Gastroesophageal sphincter (tissue), 4 donors: ENCODE measurements around the gene E2F1. TPM values are rescaled to one million over a fixed set of nuclear protein-coding genes. Genes with fewer than 3 reads are reported as not detected.

Experiments used
- ATAC-seq: fragments of 150-250 bp; one replicate; pipeline ENCODE4 v1.9.1; 2016; ENCODE audit warnings: mild to moderate bottlenecking, moderate library complexity
- H3K27ac ChIP-seq, 4 donors: fragments of 200-600 bp; sonication (generic) in 3 of 4; 1 replicate in 3 of 4; 2 replicates in 1 of 4; pipeline ENCODE4 v1.5.1; 2016 to 2019
- H3K27me3 ChIP-seq: fragments of 200-600 bp; sonication (generic); one replicate; pipeline ENCODE4 v1.5.1; 2019
- H3K36me3 ChIP-seq, 2 donors: fragments of 200-600 bp; sonication (generic); one replicate each; pipeline ENCODE4 v1.5.1; 2019; ENCODE audit warnings: control low read depth in 1 of 2
- H3K4me1 ChIP-seq, 3 donors: fragments of 200-600 bp; sonication (generic); 1 replicate in 2 of 3; 2 replicates in 1 of 3; pipeline ENCODE4 v1.5.1; 2016 to 2019; ENCODE audit warnings: control low read depth in 2 of 3
- H3K4me3 ChIP-seq, 2 donors: fragments of 200-600 bp; sonication (generic); one replicate each; pipeline ENCODE4 v1.5.1; 2019; ENCODE audit warnings: mild to moderate bottlenecking in 1 of 2, moderate library complexity in 1 of 2
- H3K9me3 ChIP-seq, 3 donors: fragments of 200-600 bp; sonication (generic); one replicate each; pipeline ENCODE4 v1.5.1; 2017 to 2019; ENCODE audit warnings: control low read depth in 2 of 3
- CTCF ChIP-seq, 4 experiments: fragments of 200-600 bp in 2 of 4; fragments of 450-650 bp in 2 of 4; sonication (generic) in 1 of 4; IDR thresholded peaks; one replicate each; pipeline ENCODE4 v1.5.1; 2017 to 2019; ENCODE audit warnings: antibody characterized with exemption in 4 of 4, mild to moderate bottlenecking in 2 of 4, moderate library complexity in 2 of 4
- EP300 ChIP-seq: sonication (generic); formaldehyde crosslinking; IDR thresholded peaks from one replicate; pipeline ENCODE4 v1.6.1; 2017; ENCODE audit warnings: antibody characterized with exemption, mild to moderate bottlenecking
- POLR2A ChIP-seq, 2 donors: fragments of 450-650 bp; IDR thresholded peaks; one replicate each; pipeline ENCODE4 v1.6.1; 2017; ENCODE audit warnings: antibody characterized with exemption in 2 of 2, mild to moderate bottlenecking in 2 of 2, moderate library complexity in 1 of 2
- POLR2AphosphoS5 ChIP-seq: sonication (generic); formaldehyde crosslinking; IDR thresholded peaks from one replicate; pipeline ENCODE4 v1.6.1; 2017; ENCODE audit warnings: antibody characterized with exemption
- WGBS, 2 donors: methylation state at CpG; one replicate each; pipeline ENCODE4 v1.1.5; 2018; ENCODE audit warnings: low coverage in 1 of 2; 5-methylcytosine and 5-hydroxymethylcytosine counted together
- total RNA-seq, 4 donors: library from RNA; depleted of rRNA; stranded (reverse); fragments of >200 nt; gene quantifications; one replicate each; pipeline ENCODE4 v1.1.0, GENCODE V29; 2016

The E2F1 gene
- total RNA-seq, 4 donors from 2014 or later, result 0.57 to 4.4 (median 1.5) TPM

GRCh38 chr20:33727115-33727479, 40.9 kb upstream of the E2F1 start:
- Histone ChIP-seq H3K9me3 (no peaks in the 10 kb centered on the region), H3K4me3 (no peak overlapping the region), H3K27ac (no peak overlapping the region), H3K4me1 (peaks cover 0 to 7% (median 0%) of the 10 kb centered on the region in 3 donors), H3K27me3 (no peaks in the 10 kb centered on the region), H3K36me3 (no peaks in the 10 kb centered on the region)
- WGBS, 2 donors, result 87 to 100% methylated on average over 1 to 5 of the region's 5 CpGs
- no peak for ATAC-seq
- TF ChIP-seq EP300 (no peak), POLR2A (IDR thresholded peaks at IDR 0.05) (no peak)

DNA sequence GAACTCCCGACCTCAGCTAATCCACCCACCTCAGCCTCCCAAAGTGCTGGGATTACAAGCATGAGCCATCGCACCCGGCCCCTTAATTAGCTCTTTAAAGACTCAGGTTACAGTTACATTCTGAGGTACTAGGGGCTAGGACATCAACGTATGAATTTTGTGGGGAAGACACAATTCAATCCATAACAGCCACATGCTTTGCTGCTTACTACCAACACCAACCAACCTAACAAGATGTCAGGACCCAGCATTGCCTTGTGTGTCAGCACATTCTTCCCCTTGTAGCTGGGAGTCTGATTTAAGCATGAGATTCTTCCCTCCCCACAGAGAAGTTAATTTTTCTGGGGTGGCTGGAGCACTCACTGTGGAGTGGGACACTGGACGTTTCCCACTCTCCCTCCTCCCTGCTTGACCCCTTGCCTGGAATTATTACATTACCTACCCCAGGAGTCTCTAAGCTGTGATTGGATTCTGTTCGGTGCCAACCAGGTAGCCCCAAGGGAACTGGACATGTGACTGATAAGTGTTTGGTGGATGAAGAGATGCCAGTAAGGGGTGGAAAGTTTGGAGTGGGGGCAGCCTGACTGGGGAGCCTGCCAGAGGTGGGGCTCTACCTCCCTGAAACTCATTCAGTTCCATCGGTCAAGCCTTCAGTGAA, 39.6 kb upstream of the E2F1 start:
- Histone ChIP-seq H3K4me3 (no peak overlapping the region), H3K4me1 (peaks cover 0 to 3% (median 1%) of the 10 kb centered on the region in 3 donors), H3K27ac (no peak overlapping the region), H3K27me3 (no peaks in the 10 kb centered on the region), H3K36me3 (no peaks in the 10 kb centered on the region), H3K9me3 (no peaks in the 10 kb centered on the region)
- TF ChIP-seq POLR2A (IDR thresholded peaks at IDR 0.05) (no peak), POLR2AphosphoS5 (no peak), CTCF (IDR thresholded peaks at IDR 0.05) (no peak), EP300 (no peak)
- 52 to 68% methylated on average over 3 to 5 of the region's 7 CpGs for WGBS, 2 donors
- no peak for ATAC-seq

DNA sequence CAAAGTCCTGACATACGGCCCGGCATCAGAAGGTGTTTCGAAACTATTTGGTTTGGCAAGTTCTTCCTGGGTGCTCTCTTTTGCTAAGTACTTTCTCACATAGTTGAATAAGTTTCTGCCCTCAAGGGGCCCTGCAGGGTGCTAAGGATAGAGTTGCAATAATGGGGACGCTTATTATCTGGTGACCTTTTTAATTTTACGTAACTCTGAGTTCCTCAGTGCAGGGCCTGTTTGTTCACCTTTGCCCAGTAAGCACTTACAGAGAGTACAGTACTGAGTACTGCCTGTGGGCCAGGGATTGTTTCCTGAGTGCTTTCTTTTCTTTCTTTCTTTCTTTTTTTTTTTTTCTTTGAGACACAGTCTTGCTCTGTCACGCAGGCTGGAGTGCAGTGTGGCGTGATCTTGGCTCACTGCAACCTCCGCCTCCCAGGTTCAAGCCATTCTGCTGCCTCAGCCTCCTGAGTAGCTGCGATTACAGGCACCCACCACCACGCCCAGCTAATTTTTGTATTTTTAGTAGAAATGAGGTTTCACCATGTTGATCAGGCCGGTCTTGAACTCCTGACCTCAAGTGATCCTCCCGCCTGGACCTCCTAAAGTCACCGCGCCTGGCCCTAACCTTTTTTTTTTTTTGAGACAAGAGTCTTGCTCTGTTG, 38.4 kb upstream of the E2F1 start:
- Histone ChIP-seq H3K27me3 (no peaks in the 10 kb centered on the region), H3K36me3 (no peaks in the 10 kb centered on the region), H3K27ac (no peak overlapping the region), H3K9me3 (no peaks in the 10 kb centered on the region), H3K4me1 (peaks cover 0 to 9% (median 3%) of the 10 kb centered on the region in 3 donors), H3K4me3 (no peak overlapping the region)
- no peak for TF ChIP-seq POLR2A (IDR thresholded peaks at IDR 0.05)
- TF ChIP-seq POLR2AphosphoS5, result no peak
- no peak for TF ChIP-seq EP300
- no peak for TF ChIP-seq CTCF (IDR thresholded peaks at IDR 0.05)
- no peak for ATAC-seq
- 86 to 90% methylated on average over 7 to 14 of the region's 14 CpGs for WGBS, 2 donors

GRCh38 chr20:33721391-33722140, 35.4 kb upstream of the E2F1 start:
- H3K36me3 ChIP-seq, result no peaks in the 10 kb centered on the region
- no peak overlapping the region for H3K4me3 ChIP-seq
- no peak for TF ChIP-seq POLR2AphosphoS5
- TF ChIP-seq EP300, result no peak
- TF ChIP-seq POLR2A (IDR thresholded peaks at IDR 0.05), result no peak
- TF ChIP-seq CTCF (IDR thresholded peaks at IDR 0.05), result no peak
- H3K27ac ChIP-seq, result no peak overlapping the region
- ATAC-seq, result no peak
- H3K27me3 ChIP-seq, result no peaks in the 10 kb centered on the region
- no peaks in the 10 kb centered on the region for H3K9me3 ChIP-seq
- H3K4me1 ChIP-seq, result peaks cover 0 to 21% (median 11%) of the 10 kb centered on the region in 3 donors
- WGBS, 2 donors, result 90 to 93% methylated on average over 4 to 10 of the region's 11 CpGs

- WGBS, 2 donors, result 8% methylated on average over 4 to 8 of the region's 46 CpGs
- H3K4me1 ChIP-seq, result peaks cover 0 to 21% (median 11%) of the 10 kb centered on the region in 3 donors
- peaks cover 0 to 3% of the 10 kb centered on the region in 2 donors for H3K36me3 ChIP-seq
- H3K9me3 ChIP-seq, result no peaks in the 10 kb centered on the region
- no peaks in the 10 kb centered on the region for H3K27me3 ChIP-seq
- peak within 1 kb of the TSS in 3 of 4 donors; percentile 78 to 83 (median 78) for H3K27ac ChIP-seq
- TF ChIP-seq CTCF (IDR thresholded peaks at IDR 0.05) (peak in 1 of 4 experiments; percentile 21), POLR2A (IDR thresholded peaks at IDR 0.05) (peak; percentile 36 to 47), POLR2AphosphoS5 (peak; percentile 60), EP300 (no peak)
- H3K4me3 ChIP-seq, result peak within 1 kb of the TSS; percentile 55 to 75
- peak; percentile 100 for ATAC-seq
Observed at GRCh38 chr20:33719989-33720709, 34.0 kb upstream of the E2F1 start, which contains the start of gene PXMP4. Gene PXMP4 (minus strand): TSS chr20:33720310. CDS start chr20:33720207, 103 bp downstream.
